ENCODE measurements around the gene PTGIS. TPM values are rescaled to one million over a fixed set of nuclear protein-coding genes. Genes with fewer than 3 reads are reported as not detected.

PTGIS gene
- total and polyA plus RNA-seq, 2 of the 4 experiments (the other 2 are of a cell fraction) = 1.6 to 2.6 TPM

GRCh38 chr20:49497398-49497669, 70.6 kb downstream of the PTGIS start:
- Histone ChIP-seq H3K27me3 (ENCODE audit: control insufficient read depth, insufficient read depth, low read length) (peaks cover 36% of the 10 kb centered on the region), H2BK120ac (ENCODE audit: low read depth, low read length) (no peak overlapping the region), H4K91ac (ENCODE audit: insufficient read depth, low read depth, low read length) (no peak overlapping the region), H3K23ac (ENCODE audit: low read depth, low read length) (no peak overlapping the region), H3K14ac (replicated peaks; ENCODE audit: low read depth, low read length) (no peak overlapping the region), H2AFZ (replicated peaks; ENCODE audit: low read length, poor library complexity) (no peak overlapping the region), H4K5ac (ENCODE audit: low read depth, low read length) (no peak overlapping the region), H3K9ac (ENCODE audit: low read depth, low read length) (no peak overlapping the region), H3K27ac (ENCODE audit: insufficient read depth, low read length) (no peak overlapping the region), H3K56ac (ENCODE audit: extremely low read depth, insufficient read depth, low read length) (no peak overlapping the region), H3K4ac (ENCODE audit: low read depth, low read length) (no peak overlapping the region), H3K4me2 (ENCODE audit: low read depth, low read length) (no peak overlapping the region), H3K4me1 (ENCODE audit: control insufficient read depth, insufficient read depth, low read length) (no peaks in the 10 kb centered on the region), H2BK20ac (ENCODE audit: low read depth, low read length) (no peak overlapping the region), H2BK15ac (ENCODE audit: low read depth, low read length) (no peak overlapping the region), H3K9me1 (ENCODE audit: insufficient read depth, low read length) (no peaks in the 10 kb centered on the region), H3K4me3 (ENCODE audit: insufficient read depth, low read depth, low read length) (no peak overlapping the region), H2AK5ac (ENCODE audit: low read depth, low read length) (no peak overlapping the region), H3K79me1 (ENCODE audit: low read depth in 1 of 2, low read length in 2 of 2) (no peaks in the 10 kb centered on the region), H4K20me1 (ENCODE audit: insufficient read depth, low read length) (no peaks in the 10 kb centered on the region), H4K8ac (ENCODE audit: low read depth in 2 of 2, low read length in 2 of 2) (no peak overlapping the region), H3K9me3 (ENCODE audit: control insufficient read depth, insufficient read depth, low read length) (peaks cover 5% of the 10 kb centered on the region; the same call in 1 of the 2 replicates), H3K36me3 (ENCODE audit: control insufficient read depth, insufficient read depth, low read length) (no peaks in the 10 kb centered on the region), H2BK5ac (ENCODE audit: low read depth, low read length, poor library complexity, severe bottlenecking) (no peak overlapping the region), H3K18ac (ENCODE audit: low read depth, low read length) (no peak overlapping the region), H2AK9ac (replicated peaks; ENCODE audit: low read depth, low read length, poor library complexity) (no peak overlapping the region)
- WGBS, 2 experiments (ENCODE audit: extremely low coverage in 2 of 2, insufficient read length in 1 of 2) = 0% methylated on average over 1 of the region's 1 CpG; no CpG with 5 or more reads in 1 of the 2 experiments
- in situ Hi-C loops (cut with MboI; ENCODE audit: low sequenced_read_pairs) (no loop called here), dilution Hi-C loops (cut with HindIII; ENCODE audit: low sequenced_read_pairs, unreplicated experiment) (no loop called here), intact Hi-C loops (cut with micrococcal nuclease) (no loop called here)
- ATAC-seq (ENCODE audit: low read depth) (no peak), DNase-seq (no peak)
- no TSS peak for BruUV-seq (replicated peaks)
- ChIA-PET CTCF (no interaction called here), POLR2A (ENCODE audit: unreplicated experiment) (no interaction called here)
- TF ChIP-seq MAFK (IDR thresholded peaks at IDR 0.05; ENCODE audit: low read depth, low read length) (no peak), BHLHE40 (IDR thresholded peaks at IDR 0.05; ENCODE audit: low read depth, low read length) (no peak), POLR2A (IDR thresholded peaks at IDR 0.05; ENCODE audit: low read depth, low read length) (no peak)
